ENCODE results near the gene SACM1L.
A peak's percentile ranks its signal among the peaks of the same experiment; 100 is the strongest.

DNA sequence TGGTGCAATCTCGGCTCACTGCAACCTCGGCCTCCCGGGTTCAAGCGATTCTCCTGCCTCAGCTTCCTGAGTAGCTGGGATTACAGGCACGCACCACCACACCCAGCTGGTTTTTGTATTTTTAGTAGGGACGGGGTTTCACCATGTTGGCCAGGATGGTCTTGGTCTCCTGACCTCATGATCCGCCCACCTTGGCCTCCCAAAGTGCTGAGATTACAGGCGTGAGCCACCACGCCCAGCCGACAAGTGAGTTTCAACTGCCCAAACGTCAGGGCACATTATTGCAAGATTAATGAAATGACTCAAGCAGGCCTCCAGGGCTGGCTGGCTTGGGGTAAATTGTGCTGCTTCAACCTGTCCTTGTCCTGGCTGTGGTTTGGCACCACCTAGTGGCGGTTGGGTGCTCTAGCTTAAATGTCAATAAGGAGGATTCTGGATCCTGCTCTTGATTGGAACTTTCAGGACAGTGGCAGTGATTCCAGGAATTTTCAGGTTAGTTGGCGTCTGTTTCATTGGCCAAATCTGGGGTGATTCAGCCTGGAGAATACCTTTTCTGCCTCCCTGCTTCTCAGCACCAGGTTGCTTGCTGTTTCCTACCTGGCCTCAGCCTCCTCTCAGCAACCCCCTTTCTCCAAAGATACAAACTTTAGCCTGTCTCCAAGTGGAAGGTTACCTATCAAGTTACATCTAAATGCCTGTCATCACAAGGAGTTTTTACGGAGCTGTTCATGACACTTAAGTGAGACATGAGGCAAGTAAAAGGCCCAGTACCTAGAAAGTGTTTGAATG is 32.4 kb upstream of the SACM1L start:
- peak; percentile 66; the same call in 1 of the 2 replicates for TF ChIP-seq FOXK2 (IDR thresholded peaks at IDR 0.05)
- no peak for TF ChIP-seq LEF1 (IDR thresholded peaks at IDR 0.05; ENCODE audit: borderline replicate concordance)
- TF ChIP-seq SP1 (IDR thresholded peaks at IDR 0.05) = no peak
- no peak for TF ChIP-seq NFRKB (IDR thresholded peaks at IDR 0.05)
